K562 (cell line): Measurements from ENCODE around the gene KMT2E. TPM values are rescaled to one million over a fixed set of nuclear protein-coding genes. Genes with fewer than 3 reads are reported as not detected.

ENCODE experiments used
- ARID3A ChIP-seq: IDR thresholded peaks from 2 replicates; pipeline ENCODE4 v1.6.1; 2012; ENCODE audit warnings: low read depth, low read length, improper control_type of control experiment, borderline replicate concordance
- BACH1 ChIP-seq: fragments of 200-800 bp; sonication (Bioruptor generic); IDR thresholded peaks from 2 replicates; pipeline ENCODE4 v1.6.1; 2016; ENCODE audit warnings: missing genetic modification characterization, missing compliant biosample characterization
- CLOCK ChIP-seq: fragments of 250-450 bp; sonication (Bioruptor Pico); IDR thresholded peaks from 2 replicates; pipeline ENCODE4 v1.4.0; 2020; ENCODE audit warnings: mild to moderate bottlenecking, moderate library complexity, borderline replicate concordance
- CTCFL ChIP-seq: IDR thresholded peaks from 2 replicates; pipeline ENCODE4 v1.6.1; 2011; ENCODE audit warnings: borderline replicate concordance, low read depth, mild to moderate bottlenecking, moderate library complexity, low read length; ENCODE audit not compliant: insufficient read depth, poor library complexity, severe bottlenecking
- DPF2 ChIP-seq: fragments of 450-650 bp; IDR thresholded peaks from 2 replicates; pipeline ENCODE4 v1.6.1; 2016
- ELK1 ChIP-seq: sonication (generic); formaldehyde crosslinking; IDR thresholded peaks from 2 replicates; pipeline ENCODE4 v1.8.1; 2022; ENCODE audit warnings: missing genetic modification reagents
- GTF2E2 ChIP-seq: fragments of 200-800 bp; sonication (Bioruptor generic); IDR thresholded peaks from 2 replicates; pipeline ENCODE4 v1.6.1; 2016; ENCODE audit warnings: missing genetic modification characterization, missing compliant biosample characterization
- NR1H2 ChIP-seq: sonication (generic); formaldehyde crosslinking; IDR thresholded peaks from 2 replicates; pipeline ENCODE4 v1.4.0; 2020; ENCODE audit warnings: mild to moderate bottlenecking, missing genetic modification reagents
- SIN3B ChIP-seq: fragments of 450-650 bp; IDR thresholded peaks from 2 replicates; pipeline ENCODE4 v1.6.1; 2017; ENCODE audit warnings: low read depth, mild to moderate bottlenecking, moderate library complexity
- ZNF316 ChIP-seq: fragments of 450-650 bp; IDR thresholded peaks from 2 replicates; pipeline ENCODE4 v1.6.1; 2016
- ZNF407 ChIP-seq: fragments of 450-650 bp; IDR thresholded peaks from 2 replicates; pipeline ENCODE4 v1.6.1; 2016; ENCODE audit warnings: low read depth
- ZNF668 ChIP-seq: fragments of 250-450 bp; sonication (Bioruptor Pico); IDR thresholded peaks from 2 replicates; pipeline ENCODE4 v1.8.0; 2022; ENCODE audit warnings: mild to moderate bottlenecking, inconsistent platforms
- polyA plus RNA-seq, 8 experiments: library from polyadenylated mRNA; depleted of rRNA in 4 of 8; stranded (reverse) in 5 of 8; unstranded in 3 of 8; fragments of >200 nt; fragmentation: Nextera tagmentation in 2 of 8; fragmentation: Illumina TruSeq in 1 of 8; extraction: Ambion mirVana in 2 of 8; extraction: Trizol in 1 of 8; gene quantifications; 2 replicates each; pipeline versions ENCODE4 v1.2.1 to v1.2.3, GENCODE V29; 2011 to 2014; ENCODE audit warnings: inconsistent platforms in 1 of 8, missing spikeins in 1 of 8
- total RNA-seq, 7 experiments: library from RNA; depleted of rRNA in 6 of 7; stranded (reverse); fragments of >200 nt in 6 of 7; fragmentation: Illumina TruSeq in 2 of 7; extraction: Trizol in 2 of 7; gene quantifications; 2 replicates each; pipeline versions ENCODE4 v1.2.1 to v1.2.3, GENCODE V29; 2011 to 2021; ENCODE audit warnings: low replicate concordance in 1 of 7

Gene KMT2E
- total and polyA plus RNA-seq, 9 of the 15 experiments (the other 6 are each of a cell fraction or from before 2014, with no cell fraction given), result 8.9 to 55.3 (median 38.1) TPM

GRCh38 chr7:104983076-104983577 lies 30.9 kb upstream of the KMT2E start (continued):
- TF ChIP-seq ZNF407, result no peak
- no peak for TF ChIP-seq NR1H2 (CRISPR knock-in tag)
- no peak for TF ChIP-seq ZNF316
- TF ChIP-seq CTCFL, result no peak
- TF ChIP-seq SIN3B, result 0 out of 2 replicates have a peak, but pooled peaks have one; percentile 20
- TF ChIP-seq ARID3A, result peak; percentile 11; the same call in 1 of the 2 replicates
- TF ChIP-seq ZNF668 (CRISPR knock-in tag), result no peak
- 0 out of 2 replicates have a peak, but pooled peaks have one; percentile 19 for TF ChIP-seq BACH1
- TF ChIP-seq DPF2, result no peak
- no peak for TF ChIP-seq CLOCK (CRISPR knock-in tag)
- TF ChIP-seq GTF2E2 (tag), result no peak
- no peak for TF ChIP-seq ELK1
